ENCODE results near the gene ARF1. TPM values are rescaled to one million over a fixed set of nuclear protein-coding genes. Genes with fewer than 3 reads are reported as not detected.

The ARF1 gene
- total and polyA plus RNA-seq, 2 of the 8 experiments (the other 6 are each of a cell fraction or from before 2014, with no cell fraction given): 265 to 471 TPM

DNA sequence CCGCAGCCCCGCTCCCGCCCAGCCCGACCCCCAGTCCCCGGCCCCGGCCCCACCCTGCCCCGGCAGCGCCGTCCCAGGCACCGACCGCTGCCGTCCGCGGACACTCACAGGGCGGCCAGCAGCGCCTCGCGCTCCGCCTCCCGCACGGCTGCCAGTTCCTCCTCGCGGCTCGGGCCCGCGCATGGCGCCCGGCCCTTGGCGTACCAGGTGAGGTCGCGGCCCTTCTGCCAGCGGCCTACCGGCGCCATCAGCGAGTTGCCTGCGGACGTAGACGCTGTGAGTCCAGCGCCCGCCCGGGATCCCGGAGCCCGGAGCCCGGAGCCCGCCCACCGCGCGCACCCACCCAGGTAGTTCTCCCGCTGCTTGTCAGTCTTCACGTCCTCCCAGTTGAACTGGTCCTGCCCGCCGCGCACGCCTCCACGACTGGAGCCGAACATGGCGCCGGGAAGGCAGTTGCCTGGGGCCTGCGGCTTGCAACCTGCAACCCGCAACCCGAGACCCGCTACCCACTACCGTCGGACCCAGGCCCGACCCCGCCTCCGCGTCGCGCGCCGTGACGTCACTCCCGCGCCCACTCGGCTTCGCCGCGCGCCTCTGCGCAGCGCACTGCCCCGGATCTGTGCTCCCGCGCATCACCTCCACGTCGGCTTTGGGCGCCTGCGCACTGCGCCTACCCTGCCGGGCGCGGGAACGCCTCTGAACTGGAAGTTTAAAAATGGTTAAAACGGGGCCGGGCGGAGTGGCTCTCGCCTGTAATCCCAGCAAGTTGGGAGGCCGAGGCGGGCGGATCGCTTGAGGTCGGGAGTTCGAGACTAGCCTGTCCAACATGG, 20.5 kb downstream of the ARF1 start, which contains the start of gene C1orf35 (continued):
- TF ChIP-seq, protein P1, sequence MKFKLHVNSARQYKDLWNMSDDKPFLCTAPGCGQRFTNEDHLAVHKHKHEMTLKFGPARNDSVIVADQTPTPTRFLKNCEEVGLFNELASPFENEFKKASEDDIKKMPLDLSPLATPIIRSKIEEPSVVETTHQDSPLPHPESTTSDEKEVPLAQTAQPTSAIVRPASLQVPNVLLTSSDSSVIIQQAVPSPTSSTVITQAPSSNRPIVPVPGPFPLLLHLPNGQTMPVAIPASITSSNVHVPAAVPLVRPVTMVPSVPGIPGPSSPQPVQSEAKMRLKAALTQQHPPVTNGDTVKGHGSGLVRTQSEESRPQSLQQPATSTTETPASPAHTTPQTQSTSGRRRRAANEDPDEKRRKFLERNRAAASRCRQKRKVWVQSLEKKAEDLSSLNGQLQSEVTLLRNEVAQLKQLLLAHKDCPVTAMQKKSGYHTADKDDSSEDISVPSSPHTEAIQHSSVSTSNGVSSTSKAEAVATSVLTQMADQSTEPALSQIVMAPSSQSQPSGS (IDR thresholded peaks at IDR 0.05; ENCODE audit: low read length): no peak
- TF ChIP-seq HDAC6 (IDR thresholded peaks at IDR 0.05; ENCODE audit: low read depth, low read length): no peak
- TF ChIP-seq CBX5 (IDR thresholded peaks at IDR 0.05; ENCODE audit: low read depth, low read length): no peak
- no peak for TF ChIP-seq SIRT6 (IDR thresholded peaks at IDR 0.05; ENCODE audit: low read length)
- no peak for TF ChIP-seq MAFK (IDR thresholded peaks at IDR 0.05; ENCODE audit: low read depth, low read length)
- no peak for TF ChIP-seq JUN (IDR thresholded peaks at IDR 0.05; ENCODE audit: low read depth, low read length)
- TF ChIP-seq ASH2L (IDR thresholded peaks at IDR 0.05; ENCODE audit: low read length): peak; percentile 82
- peak; percentile 88 for TF ChIP-seq NRF1 (IDR thresholded peaks at IDR 0.05; ENCODE audit: low read depth, low read length)
- no peak for TF ChIP-seq EZH2 (IDR thresholded peaks at IDR 0.05; ENCODE audit: low read depth, low read length, severe bottlenecking)
- no peak for TF ChIP-seq RFX5 (IDR thresholded peaks at IDR 0.05; ENCODE audit: borderline replicate concordance, low read depth, low read length)
- TF ChIP-seq CBX8 (IDR thresholded peaks at IDR 0.05; ENCODE audit: borderline replicate concordance, low read depth, low read length): no peak
- 0 out of 4 replicates have a peak, but pooled peaks of 1 of the 2 experiments have one; percentile 85 for TF ChIP-seq HDAC2 (IDR thresholded peaks at IDR 0.05; ENCODE audit: borderline replicate concordance in 1 of 2, low read depth in 2 of 2, low read length in 2 of 2)
- peak in 1 of 2 experiments; percentile 61; a peak in 1 of 3 replicates for TF ChIP-seq EP300 (IDR thresholded peaks at IDR 0.05; ENCODE audit: borderline replicate concordance in 1 of 2, low read depth in 2 of 2, low read length in 2 of 2)
- peak; percentile 71 for TF ChIP-seq TAF7 (optimal IDR thresholded peaks at IDR 0.05; ENCODE audit: borderline replicate concordance, low read depth, low read length)
- no peak for TF ChIP-seq EGR1 (IDR thresholded peaks at IDR 0.05; ENCODE audit: borderline replicate concordance, low read depth, low read length)
- no peak for TF ChIP-seq BCL11A (IDR thresholded peaks at IDR 0.05; ENCODE audit: low read depth in 2 of 2, low read length in 2 of 2)
- TF ChIP-seq, protein P2, sequence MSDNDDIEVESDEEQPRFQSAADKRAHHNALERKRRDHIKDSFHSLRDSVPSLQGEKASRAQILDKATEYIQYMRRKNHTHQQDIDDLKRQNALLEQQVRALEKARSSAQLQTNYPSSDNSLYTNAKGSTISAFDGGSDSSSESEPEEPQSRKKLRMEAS (IDR thresholded peaks at IDR 0.05): peak; percentile 88
- TF ChIP-seq BRCA1 (IDR thresholded peaks at IDR 0.05; ENCODE audit: low read depth, low read length): 0 out of 2 replicates have a peak, but pooled peaks have one; percentile 9
- TF ChIP-seq JUND (IDR thresholded peaks at IDR 0.05; ENCODE audit: low read length): peak; percentile 67; the same call in 1 of the 2 replicates
- peak; percentile 73 for TF ChIP-seq KDM5A (IDR thresholded peaks at IDR 0.05; ENCODE audit: low read length)
- TF ChIP-seq TAF1 (IDR thresholded peaks at IDR 0.05; ENCODE audit: low read depth, low read length): peak; percentile 80
